Measurements from ENCODE around the gene SLC16A7.

GRCh38 chr12:59595565-59595882 lies 305 bp upstream of the SLC16A7 start:
- TF ChIP-seq EZH2 (IDR thresholded peaks at IDR 0.05; ENCODE audit: low read depth): no peak
- no peak for TF ChIP-seq CTCF (conservative IDR thresholded peaks at IDR 0.05)
